A673 (cell line): Measurements from ENCODE around the gene C12orf56. TPM values are rescaled to one million over a fixed set of nuclear protein-coding genes. Genes with fewer than 3 reads are reported as not detected.
"Not testable (repeated sequence)": the region's sequence is repeated elsewhere in the genome, so short reads cannot be mapped to it uniquely, and the experiment has no call there.

Experiments used
- BruUV-seq: library from RNA; stranded (reverse); fragments of 400-500 nt; replicated peaks from 2 replicates; lab custom pipeline; 2021; lab: Mats Ljungman, UMichigan
- CTCF ChIA-PET: fragments of 300-600 bp; sonication (Branson Sonifier 250); formaldehyde crosslinking; loops from one replicate; lab custom pipeline; 2022; ENCODE audit warnings: antibody characterized with exemption; lab: Charles Lee
- POLR2A ChIA-PET: fragments of 300-600 bp; sonication (Branson Sonifier 250); formaldehyde crosslinking; loops from one replicate; lab custom pipeline; 2022; ENCODE audit warnings: antibody characterized with exemption; ENCODE audit not compliant: low non-redundant PET; lab: Charles Lee
- DNase-seq: peaks from one replicate; pipeline ENCODE4 v3.0.0-alpha.2; 2015; ENCODE audit warnings: low spot score
- H3K27ac ChIP-seq: fragments of 200-600 bp; sonication (generic); 2 replicates; pipeline ENCODE4 v1.5.1; 2016; ENCODE audit warnings: mixed run types, low read depth, mild to moderate bottlenecking, mixed read lengths, antibody characterized with exemption, low read length; ENCODE audit not compliant: poor library complexity, severe bottlenecking
- H3K27me3 ChIP-seq: fragments of 200-600 bp; sonication (generic); replicated peaks from 2 replicates; pipeline ENCODE4 v1.6.1; 2017; ENCODE audit warnings: mixed run types, low read depth, mild to moderate bottlenecking, mixed read lengths, antibody characterized with exemption, low read length; ENCODE audit not compliant: insufficient read depth, poor library complexity
- H3K36me3 ChIP-seq: fragments of 200-600 bp; sonication (generic); 2 replicates; pipeline ENCODE4 v1.6.1; 2016; ENCODE audit warnings: mixed run types, mild to moderate bottlenecking, mixed read lengths, antibody characterized with exemption, low read length; ENCODE audit not compliant: insufficient read depth, poor library complexity, severe bottlenecking
- H3K4me1 ChIP-seq: fragments of 200-600 bp; sonication (generic); 2 replicates; pipeline ENCODE4 v1.6.1; 2017; ENCODE audit warnings: mixed run types, mild to moderate bottlenecking, mixed read lengths, antibody characterized with exemption, low read length; ENCODE audit not compliant: insufficient read depth, poor library complexity, severe bottlenecking
- H3K4me3 ChIP-seq: fragments of 200-600 bp; sonication (generic); 2 replicates; pipeline ENCODE4 v1.5.1; 2016; ENCODE audit warnings: low read depth, mixed run types, mild to moderate bottlenecking, mixed read lengths, low read length; ENCODE audit not compliant: poor library complexity, severe bottlenecking
- H3K9me3 ChIP-seq: fragments of 200-600 bp; sonication (generic); 2 replicates; pipeline ENCODE4 v1.6.1; 2016; ENCODE audit warnings: mixed run types, low read depth, mild to moderate bottlenecking, mixed read lengths, antibody characterized with exemption, low read length; ENCODE audit not compliant: poor library complexity, severe bottlenecking
- CTCF ChIP-seq: fragments of 300-800, 200-600 bp; sonication (generic); conservative IDR thresholded peaks from 2 replicates; pipeline ENCODE4 v1.5.1; 2017; ENCODE audit warnings: low read depth, mild to moderate bottlenecking, antibody characterized with exemption, low read length, moderate library complexity, mixed read lengths
- EZH2 ChIP-seq: fragments of 200-600 bp; sonication (generic); IDR thresholded peaks from 2 replicates; pipeline ENCODE4 v1.6.1; 2017; ENCODE audit warnings: borderline replicate concordance, low read depth, mild to moderate bottlenecking, mixed read lengths, antibody characterized with exemption, low read length; ENCODE audit not compliant: poor library complexity, severe bottlenecking
- intact Hi-C: fragments of 100-400 bp; cut with micrococcal nuclease; formaldehyde crosslinking; loops from one replicate; pipeline ENCODE4 v1.10.0; 2022; ENCODE audit not compliant: unreplicated experiment
- total RNA-seq: library from RNA; stranded (reverse); gene quantifications from 2 replicates; pipeline ENCODE4 v1.2.3, GENCODE V29; 2021

The C12orf56 gene
- total RNA-seq, 1 experiment from 2014 or later: not detected

DNA sequence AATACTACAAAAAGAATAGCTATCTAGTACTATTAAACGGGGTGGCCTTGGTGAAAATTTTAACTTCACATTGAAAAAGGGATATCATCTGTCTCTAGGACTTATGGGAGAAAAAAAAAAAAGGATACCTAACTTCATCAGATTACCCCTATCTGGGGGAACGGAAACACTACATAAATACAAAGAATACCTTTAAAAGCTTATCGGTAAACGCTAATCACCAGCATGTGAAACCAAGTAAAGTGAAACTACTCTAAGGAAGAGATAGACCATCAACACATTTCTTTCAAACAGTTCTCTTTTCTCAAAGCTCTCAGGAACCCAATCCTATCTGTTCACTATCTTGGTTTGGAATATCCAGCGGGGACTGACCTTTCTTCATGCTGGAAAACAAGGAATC is 172.0 kb downstream of the C12orf56 start:
- no peaks in the 10 kb centered on the region for H3K9me3 ChIP-seq
- TF ChIP-seq EZH2: no peak
- no peak for TF ChIP-seq CTCF
- peaks cover 23% of the 10 kb centered on the region for H3K4me1 ChIP-seq
- no TSS peak for BruUV-seq
- no peak for DNase-seq
- H3K4me3 ChIP-seq: no peak overlapping the region
- POLR2A ChIA-PET: interaction anchor here (0.7 kb wide), 1 partner anchor 409 kb away, joined by 8 read pairs; no protein-coding TSS in a partner anchor
- CTCF ChIA-PET: no interaction called here
- intact Hi-C loops: no loop called here
- H3K27me3 ChIP-seq: no peaks in the 10 kb centered on the region
- H3K36me3 ChIP-seq: no peaks in the 10 kb centered on the region
- H3K27ac ChIP-seq: no peak overlapping the region

DNA sequence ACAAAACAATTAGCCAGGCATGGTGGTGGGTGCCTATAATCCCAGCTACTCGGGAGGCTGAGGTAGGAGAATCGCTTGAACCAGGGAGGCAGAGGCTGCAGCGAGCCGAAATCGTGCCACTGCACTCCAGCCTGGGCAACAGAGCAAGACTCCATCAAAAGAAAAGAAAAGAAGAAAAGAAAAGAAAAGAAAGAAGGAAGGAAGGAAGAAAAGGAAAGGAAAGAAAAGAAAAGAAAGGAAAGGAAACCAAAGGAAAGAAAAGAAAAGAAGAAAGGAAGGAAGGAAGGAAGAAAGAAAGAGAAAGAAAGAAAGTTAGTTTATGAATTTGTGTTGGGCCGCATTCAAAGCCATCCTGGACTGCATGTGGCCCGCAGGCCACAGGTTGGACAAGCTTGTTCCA is 172.9 kb downstream of the C12orf56 start:
- POLR2A ChIA-PET, BruUV-seq: not testable (repeated sequence)

DNA sequence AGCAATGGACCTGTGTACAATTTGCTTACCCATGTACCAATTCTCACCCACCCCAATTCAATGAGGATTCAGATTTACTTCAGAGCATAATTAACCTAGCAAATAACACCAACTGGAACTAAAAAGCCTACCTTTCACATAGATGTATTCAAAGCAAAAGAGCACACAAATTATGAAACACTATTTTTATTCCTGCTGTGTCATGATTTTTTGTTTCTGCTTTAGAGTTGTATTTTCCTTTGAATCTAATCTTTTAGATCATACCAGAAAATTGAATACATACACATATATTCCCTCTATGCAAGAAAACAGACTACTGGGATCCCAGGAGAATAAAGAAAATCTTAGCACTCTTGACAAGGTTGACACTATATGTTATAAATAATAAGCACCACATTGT is 174.3 kb downstream of the C12orf56 start:
- Histone ChIP-seq H3K9me3 (no peaks in the 10 kb centered on the region), H3K36me3 (peaks cover 6% of the 10 kb centered on the region), H3K4me1 (peaks cover 20% of the 10 kb centered on the region), H3K27ac (no peak overlapping the region), H3K27me3 (no peaks in the 10 kb centered on the region), H3K4me3 (no peak overlapping the region)
- DNase-seq: no peak
- intact Hi-C loops: no loop called here
- CTCF ChIA-PET: no interaction called here
- BruUV-seq: no TSS peak
- POLR2A ChIA-PET: no interaction called here
- TF ChIP-seq EZH2: no peak
- no peak for TF ChIP-seq CTCF

More for the DNA sequence above, 172.9 kb downstream of the C12orf56 start:
- intact Hi-C loops, H3K36me3 ChIP-seq, H3K27me3 ChIP-seq, H3K27ac ChIP-seq, H3K9me3 ChIP-seq, H3K4me3 ChIP-seq, DNase-seq, CTCF ChIA-PET: not testable (repeated sequence)
- H3K4me1 ChIP-seq: peaks cover 23% of the 10 kb centered on the region

Other genes with a start within 250 kb of the C12orf56 start
- gene KICS2, start 168.5 kb downstream of the C12orf56 start, total RNA-seq: 10.8 and 14.0 TPM in 2 replicates
- gene XPOT, start 13.6 kb upstream of the C12orf56 start, total RNA-seq: 192 and 198 TPM in 2 replicates
- 30.2 and 33.8 TPM in 2 replicates for gene TBK1, start 61.4 kb upstream of the C12orf56 start, total RNA-seq
- 37.7 and 38.2 TPM in 2 replicates for gene RASSF3, start 219.7 kb upstream of the C12orf56 start, total RNA-seq